ENCODE data around the gene TBC1D8.

Gene TBC1D8

DNA sequence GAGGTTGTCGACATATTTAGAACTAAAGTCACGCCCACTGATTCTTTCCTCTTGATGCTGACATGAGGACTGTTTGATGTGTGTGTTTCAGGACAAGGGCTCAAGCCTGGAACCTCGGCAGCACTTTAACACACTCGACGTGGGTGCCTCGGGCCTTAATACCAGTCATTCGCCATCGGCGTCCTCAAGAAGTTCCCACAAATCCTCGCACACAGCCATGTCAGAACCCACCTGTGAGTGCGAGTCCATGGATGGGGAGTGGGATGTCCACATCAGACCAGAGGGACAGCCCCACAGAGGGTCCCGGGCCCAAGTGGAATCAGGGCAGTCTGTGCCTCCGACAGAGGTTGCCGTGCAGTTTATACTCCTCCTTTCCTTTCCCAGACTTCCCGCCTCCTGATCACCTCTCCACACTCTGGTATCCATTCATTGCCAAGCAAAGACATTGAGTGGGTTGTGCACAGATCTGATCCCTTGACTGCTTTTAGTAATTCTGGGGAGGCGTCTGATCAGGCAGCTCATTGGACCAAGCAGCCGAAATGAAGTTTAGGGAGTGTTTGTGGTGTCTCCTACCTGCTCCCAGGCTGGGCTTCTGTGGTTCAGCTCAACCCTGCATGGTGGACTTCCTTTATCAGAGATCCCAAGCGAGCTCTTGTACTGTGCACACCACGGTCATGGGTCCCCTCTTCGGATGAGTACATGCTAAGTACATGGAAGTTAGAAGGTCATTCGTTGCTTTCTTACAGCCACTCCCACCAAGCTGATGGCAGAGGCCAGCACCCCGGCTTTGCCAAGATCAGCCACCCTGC, 176.3 kb downstream of the TBC1D8 start:
- no peak for DNase-seq

DNA sequence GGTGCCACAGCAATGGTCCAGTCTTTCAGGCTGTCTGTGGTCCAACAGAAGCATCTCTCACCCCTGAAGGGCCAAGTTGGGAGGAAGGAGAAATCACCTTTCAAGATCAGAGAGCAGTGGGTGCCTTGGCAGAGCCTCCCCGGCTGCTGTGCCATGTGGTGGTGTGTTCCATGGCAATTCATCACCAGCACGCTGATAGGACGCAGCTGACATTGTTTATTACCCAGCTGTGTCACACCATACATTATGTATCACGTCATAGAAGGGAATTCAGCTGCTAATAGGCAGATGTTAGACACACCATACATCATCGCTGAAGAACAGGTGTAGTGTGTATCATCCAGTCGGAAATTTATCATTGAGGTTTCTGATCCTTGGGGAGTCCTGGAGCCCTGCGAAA, 178.7 kb downstream of the TBC1D8 start:
- DNase-seq: no peak

DNA sequence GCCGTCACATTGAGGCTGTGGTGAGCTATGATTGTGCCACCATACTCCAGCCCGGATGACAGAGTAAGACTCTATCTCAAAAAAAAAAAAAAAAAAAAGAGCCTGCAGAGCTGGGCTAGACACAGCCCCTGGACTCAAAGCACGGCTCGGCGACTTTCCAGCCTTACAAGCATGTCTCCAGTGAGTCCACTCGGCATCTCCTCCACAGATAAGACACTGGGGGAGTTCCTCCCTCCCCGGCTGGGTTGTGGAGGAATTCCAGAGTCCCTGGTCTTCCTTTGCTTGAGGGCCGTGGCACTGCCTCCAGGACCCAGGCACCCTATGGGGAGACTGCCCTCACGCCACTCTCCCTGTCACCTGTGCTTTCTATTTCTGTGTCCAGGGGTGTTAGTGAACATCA, 180.0 kb downstream of the TBC1D8 start:
- no peak for DNase-seq

DNA sequence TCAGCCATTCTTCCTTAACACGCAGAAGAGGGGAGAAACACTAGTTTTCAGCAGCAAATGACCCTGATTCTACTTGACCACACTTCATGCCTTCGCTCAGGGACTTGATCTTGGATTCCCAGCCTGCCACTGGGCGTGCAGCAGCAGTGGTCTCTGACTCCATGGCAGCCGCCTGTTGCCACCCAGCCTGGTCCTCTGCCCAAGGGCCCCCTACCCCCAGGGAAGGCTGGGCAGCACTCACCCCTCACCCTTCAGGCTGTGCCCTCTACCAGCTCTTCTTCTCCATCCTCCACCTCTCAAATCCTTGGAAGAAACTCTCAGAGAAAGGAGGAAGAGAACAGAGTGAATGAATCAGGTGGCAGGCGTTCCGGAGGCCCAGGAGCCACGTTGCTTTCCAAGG, 181.2 kb downstream of the TBC1D8 start:
- no peak for DNase-seq

DNA sequence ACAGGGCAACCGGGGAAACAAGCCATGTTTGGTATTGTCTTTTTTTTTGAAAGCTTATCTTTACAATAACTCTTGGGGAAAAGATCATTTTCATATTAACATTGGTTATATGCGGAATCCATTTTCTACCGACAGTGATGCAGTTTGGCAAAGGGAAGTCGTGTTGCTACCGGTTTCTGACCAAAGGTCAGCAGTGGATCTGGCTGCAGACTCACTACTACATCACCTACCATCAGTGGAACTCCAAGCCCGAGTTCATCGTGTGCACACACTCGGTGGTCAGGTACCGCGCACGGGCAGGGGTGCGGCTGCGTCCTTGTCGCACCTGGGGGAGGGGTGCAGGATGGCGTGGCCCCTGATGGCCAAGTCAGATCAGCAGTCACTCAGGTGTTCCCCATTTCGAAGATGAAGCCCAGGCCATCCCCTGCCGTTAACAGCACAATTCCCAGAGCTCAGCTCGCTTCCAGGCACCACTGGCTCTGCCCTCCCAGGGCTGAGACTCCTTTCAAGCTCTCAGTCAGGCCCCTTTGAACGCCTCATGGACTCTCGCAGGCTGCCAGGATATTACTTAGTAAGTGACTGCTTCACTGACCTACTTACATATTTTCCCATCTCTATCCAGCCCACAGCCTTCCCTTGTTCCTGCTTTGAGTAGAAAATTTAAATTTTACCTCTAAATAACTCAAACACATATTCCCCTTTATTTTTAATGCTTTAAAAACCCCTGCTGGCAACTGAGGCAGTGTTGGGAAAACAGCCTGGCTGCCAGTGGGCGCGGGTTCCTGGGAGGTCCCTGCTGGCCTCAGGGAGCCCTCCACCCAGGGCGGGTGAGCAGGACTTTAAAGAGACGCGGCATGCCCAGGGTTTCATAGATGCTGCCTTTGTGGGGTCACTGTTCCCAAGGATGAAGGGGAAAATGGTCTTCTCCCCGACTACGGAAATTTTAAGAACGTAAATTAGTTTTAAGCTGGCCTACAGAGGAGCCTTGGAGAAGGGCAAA, 182.7 kb downstream of the TBC1D8 start:
- DNase-seq: no peak

DNA sequence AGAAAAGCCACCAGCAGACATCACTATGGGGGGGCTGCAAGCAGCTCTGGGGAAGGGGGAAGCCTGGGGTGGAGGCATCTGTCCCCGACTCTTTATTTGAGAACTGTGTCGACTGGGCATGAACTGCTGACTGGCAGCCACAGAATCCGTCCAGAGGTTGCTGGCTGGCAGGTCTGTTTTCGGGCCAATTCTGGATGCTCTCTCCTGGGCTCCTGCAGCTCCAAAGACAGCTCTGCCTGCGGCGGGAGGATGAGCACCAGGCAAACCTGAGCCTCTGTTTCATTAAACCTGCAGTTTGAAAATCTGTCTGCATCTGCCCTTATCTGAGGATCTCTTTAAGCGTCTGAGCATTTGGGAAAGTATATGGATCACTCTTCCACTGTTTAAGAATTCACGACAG, 183.5 kb downstream of the TBC1D8 start:
- DNase-seq: no peak

DNA sequence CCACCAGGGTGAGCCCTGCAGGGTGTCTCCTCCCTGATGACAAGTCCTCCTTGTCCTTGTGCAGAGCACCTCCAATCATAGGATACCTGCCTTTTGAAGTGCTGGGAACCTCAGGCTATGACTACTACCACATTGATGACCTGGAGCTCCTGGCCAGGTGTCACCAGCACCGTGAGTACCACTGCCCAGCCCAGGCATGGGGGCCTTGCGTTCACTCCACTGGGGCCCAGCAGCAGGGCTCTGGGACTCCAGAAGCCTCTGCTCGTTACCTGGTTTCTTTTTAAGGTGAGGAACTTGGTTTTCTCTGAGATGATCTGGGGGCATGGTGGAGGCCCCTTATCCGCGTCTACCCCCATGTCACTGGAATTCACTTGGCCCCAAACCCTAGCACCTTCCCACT, 185.6 kb downstream of the TBC1D8 start:
- no peak for DNase-seq

DNA sequence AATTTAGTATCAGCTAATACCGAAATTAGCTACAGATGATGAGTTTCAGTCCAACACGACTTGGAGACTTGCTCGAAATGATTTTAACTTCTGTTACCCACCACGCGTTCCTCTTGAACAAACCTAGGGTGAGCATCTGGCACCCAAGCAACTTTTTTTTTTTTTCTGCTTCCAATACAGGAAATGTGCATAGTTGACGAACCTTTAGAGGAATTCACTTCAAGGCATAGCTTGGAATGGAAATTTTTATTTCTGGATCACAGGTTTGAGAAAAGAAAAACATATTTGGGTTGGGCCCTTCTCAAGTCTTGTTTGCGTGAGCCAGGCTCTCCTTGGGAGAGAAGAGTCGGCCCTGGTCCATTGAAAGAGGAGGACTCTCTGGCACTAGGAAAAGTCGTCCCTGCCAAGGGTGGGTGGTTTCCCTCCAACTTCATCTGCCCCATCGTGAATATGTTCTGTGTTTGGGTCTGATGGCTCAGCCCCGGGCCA, 186.5 kb downstream of the TBC1D8 start:
- no peak for DNase-seq

DNA sequence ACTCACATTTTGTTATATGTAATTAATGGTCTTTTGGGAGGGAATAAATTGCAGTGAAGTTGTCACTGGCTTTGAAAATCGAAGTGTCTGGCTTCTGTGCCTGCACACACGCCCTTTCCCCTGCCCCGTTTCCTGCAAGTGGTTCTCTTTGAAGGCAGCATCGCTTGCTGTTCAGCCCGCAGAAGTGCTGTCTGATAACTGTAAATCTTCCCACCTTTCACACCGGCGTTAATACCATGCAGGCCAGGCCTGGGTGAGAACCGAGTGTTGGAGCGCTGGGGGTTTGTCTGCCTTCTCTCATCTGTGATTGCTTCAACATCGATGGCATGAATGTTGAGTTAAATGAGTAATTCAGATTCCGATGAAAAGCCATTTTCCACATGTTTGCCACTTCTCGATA, 187.0 kb downstream of the TBC1D8 start:
- no peak for DNase-seq

DNA sequence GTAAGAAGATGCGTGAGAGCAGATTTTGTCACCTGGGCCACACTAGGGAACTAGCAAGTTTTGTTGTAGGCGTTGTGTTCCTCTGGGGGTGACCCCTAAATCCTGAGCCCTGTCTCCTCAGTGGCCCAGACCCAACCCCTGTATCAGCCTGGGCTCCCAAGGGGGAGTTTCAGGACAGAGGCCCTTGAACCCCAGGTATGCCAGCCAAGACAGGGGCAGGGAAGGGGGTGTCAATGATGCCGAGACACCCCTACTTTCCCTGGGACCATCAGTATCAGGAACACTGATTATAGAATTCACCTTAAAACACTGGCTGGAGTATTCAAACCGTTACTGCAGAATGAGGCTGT, 188.2 kb downstream of the TBC1D8 start:
- DNase-seq: no peak

DNA sequence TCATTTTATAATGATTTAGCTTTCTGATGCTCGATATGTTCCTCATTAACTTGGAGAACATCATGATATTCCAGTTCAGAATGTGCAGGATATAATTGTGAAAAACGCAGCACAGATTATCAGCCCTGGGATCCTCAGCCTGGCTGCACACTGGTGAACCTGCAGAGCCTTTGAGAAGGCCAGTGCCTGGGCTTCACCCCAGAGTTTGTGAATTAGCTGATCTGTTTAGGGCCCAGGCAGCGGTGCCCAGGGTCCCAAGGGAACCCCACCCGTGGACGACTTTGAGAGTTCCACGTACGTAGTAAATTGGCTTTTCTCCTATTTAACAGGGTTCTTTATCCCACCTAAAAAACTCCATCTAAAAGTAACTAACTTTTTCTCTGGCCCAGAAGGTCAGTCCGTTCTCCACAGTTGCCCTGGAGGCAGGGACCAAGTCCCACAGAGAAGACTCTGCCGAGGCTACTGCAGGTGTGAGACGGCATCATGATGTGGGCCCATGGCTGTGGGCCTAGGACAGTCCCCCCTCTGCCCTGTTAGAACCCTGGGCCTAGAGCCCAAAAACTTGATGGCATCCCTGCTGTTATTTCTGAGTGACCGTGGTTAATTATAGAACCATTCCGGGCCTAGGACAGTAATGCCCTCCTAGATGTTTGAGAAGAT, 188.7 kb downstream of the TBC1D8 start:
- no peak for DNase-seq

DNA sequence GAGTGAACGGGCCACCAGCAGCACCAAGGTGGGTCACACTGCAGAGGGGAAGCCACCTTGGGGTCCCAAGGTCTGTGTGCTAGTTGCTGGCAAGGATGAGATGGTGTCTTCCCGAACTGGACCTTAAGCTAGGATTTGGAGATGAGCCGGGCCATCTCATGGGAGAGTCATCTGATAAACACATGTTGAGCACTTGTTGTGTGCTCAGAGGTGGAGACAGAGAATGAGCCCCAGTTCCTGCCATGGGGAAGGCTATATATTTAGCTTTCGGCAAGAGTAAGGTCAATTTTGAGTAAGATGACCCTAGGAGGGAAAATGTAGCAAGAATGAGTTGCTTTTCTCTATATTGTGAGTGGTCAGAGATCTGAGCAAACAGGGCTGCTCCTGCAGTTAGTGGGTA, 190.5 kb downstream of the TBC1D8 start:
- DNase-seq: no peak

DNA sequence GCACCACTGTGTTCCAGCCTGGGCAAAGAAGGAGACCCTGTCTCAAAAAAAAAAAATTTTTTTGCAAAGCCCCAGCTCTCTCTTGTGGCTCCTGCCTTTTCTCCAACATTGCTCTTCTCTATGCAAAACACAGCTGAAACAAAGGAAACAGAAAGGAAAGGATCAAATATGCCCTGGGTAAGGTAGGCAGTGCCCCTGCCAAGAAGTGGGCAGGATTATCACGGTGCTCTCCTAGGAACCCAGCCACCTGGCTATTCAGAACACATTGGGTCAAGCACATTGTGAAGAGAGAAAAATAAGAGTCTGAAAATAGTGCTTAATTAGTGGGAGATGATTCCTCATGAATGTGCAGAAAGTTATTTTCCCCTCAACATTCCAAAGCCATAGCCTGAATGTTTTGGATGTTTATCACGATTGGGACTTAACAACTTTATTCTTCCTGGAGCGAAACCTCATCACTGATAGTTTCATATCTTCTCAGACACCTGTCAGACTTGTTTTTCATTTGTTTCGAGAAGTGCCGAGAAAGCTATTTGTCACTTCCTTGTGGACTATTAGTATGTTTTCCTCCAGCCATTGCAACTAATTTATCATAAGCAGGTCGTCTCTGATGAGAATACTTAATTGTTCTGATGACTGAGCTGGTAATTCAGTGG, 191.8 kb downstream of the TBC1D8 start:
- no peak for DNase-seq

DNA sequence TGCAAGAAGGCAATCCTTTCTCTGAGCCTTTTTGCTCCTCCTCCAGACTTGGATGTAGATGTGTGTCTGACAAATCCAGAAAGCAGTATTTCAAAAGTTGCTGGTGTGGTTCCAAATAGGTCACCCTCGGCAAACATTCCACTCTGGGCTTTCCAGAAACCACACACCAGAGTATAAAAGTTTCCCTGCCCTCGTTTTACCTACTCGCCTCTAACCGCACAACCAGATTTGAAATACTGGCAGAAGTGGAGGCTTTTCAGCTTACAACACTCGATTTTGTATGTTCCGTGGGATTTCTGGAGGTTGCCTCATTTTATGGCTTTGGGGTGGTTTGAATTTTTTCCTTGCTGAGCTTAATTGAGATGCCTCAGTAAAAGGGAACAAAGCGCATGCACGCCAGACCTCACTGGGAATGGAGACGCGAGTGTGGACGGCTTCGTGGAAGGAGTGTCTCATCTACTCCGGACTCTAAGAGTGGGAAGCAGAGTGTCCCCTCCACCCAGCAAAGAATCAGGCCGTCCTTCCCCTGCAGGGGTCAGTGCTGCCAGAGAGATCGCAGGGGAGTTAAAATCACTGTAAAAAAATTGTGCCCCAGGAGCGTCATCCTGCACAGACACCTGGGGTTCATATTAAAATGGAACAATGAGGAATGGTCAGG, 193.1 kb downstream of the TBC1D8 start:
- no peak for DNase-seq
